HEK293 (cell line): ENCODE measurements around the gene ABLIM2.

Experiments used
- CTCF ChIA-PET: fragments of 350-600 bp; formaldehyde crosslinking; extraction: SDS; loops from one replicate; lab custom pipeline; 2021; ENCODE audit warnings: antibody characterized with exemption; lab: Yijun Ruan, JAX
- POLR2A ChIA-PET: fragments of 300-600 bp; formaldehyde crosslinking; extraction: SDS; loops from one replicate; lab custom pipeline; 2020; ENCODE audit warnings: antibody characterized with exemption, inconsistent platforms; lab: Yijun Ruan, JAX
- H3K27ac ChIP-seq: fragments of 200-500 bp; sonication (Bioruptor generic); 2 replicates; pipeline ENCODE4 v1.5.1; 2014; ENCODE audit warnings: low read depth, low read length, control low read depth, inconsistent platforms; ENCODE audit errors: extremely low read depth
- H3K36me3 ChIP-seq, 2 experiments: fragments of 200-500 bp in 1 of 2; sonication (Bioruptor generic) in 1 of 2; 1 replicate in 1 of 2; 2 replicates in 1 of 2; pipeline ENCODE4 v1.5.1; 2014 to 2017; ENCODE audit warnings: inconsistent platforms in 2 of 2, low read length in 2 of 2; ENCODE audit not compliant: control insufficient read depth in 2 of 2, insufficient read depth in 1 of 2
- H3K4me1 ChIP-seq: fragments of 200-500 bp; sonication (Bioruptor generic); 2 replicates; pipeline ENCODE4 v1.5.1; 2014; ENCODE audit warnings: mild to moderate bottlenecking, low read length, inconsistent platforms; ENCODE audit not compliant: control insufficient read depth, insufficient read depth
- H3K4me3 ChIP-seq: 2 replicates; pipeline ENCODE4 v1.5.1; 2011; ENCODE audit warnings: low read depth, mild to moderate bottlenecking, control low read depth, low read length, moderate library complexity
- H3K9me3 ChIP-seq: fragments of 200-500 bp; sonication (Bioruptor generic); 2 replicates; pipeline ENCODE4 v1.5.1; 2014; ENCODE audit warnings: low read depth, low read length, inconsistent platforms; ENCODE audit not compliant: control insufficient read depth, insufficient read depth
- BCL11A ChIP-seq: fragments of 450-650 bp; formaldehyde crosslinking; IDR thresholded peaks from 2 replicates; pipeline ENCODE4 v1.5.1; 2016; ENCODE audit warnings: low read depth, missing biosample characterization, missing genetic modification characterization
- CTCF ChIP-seq: fragments of 450-650 bp; formaldehyde crosslinking; IDR thresholded peaks from 2 replicates; pipeline ENCODE4 v1.5.1; 2016; ENCODE audit warnings: missing biosample characterization, missing genetic modification characterization
- IKZF3 ChIP-seq: fragments of 450-650 bp; IDR thresholded peaks from 2 replicates; pipeline ENCODE4 v1.5.0; 2018; ENCODE audit warnings: missing biosample characterization, mild to moderate bottlenecking, missing genetic modification characterization, moderate library complexity
- PATZ1 ChIP-seq: fragments of 450-650 bp; formaldehyde crosslinking; IDR thresholded peaks from 2 replicates; pipeline ENCODE4 v1.5.1; 2016; ENCODE audit warnings: missing biosample characterization, missing genetic modification characterization
- PRDM1 ChIP-seq: fragments of 450-650 bp; formaldehyde crosslinking; IDR thresholded peaks from 2 replicates; pipeline ENCODE4; 2016; ENCODE audit warnings: missing biosample characterization, missing genetic modification characterization
- SCRT1 ChIP-seq: fragments of 450-650 bp; formaldehyde crosslinking; IDR thresholded peaks from 2 replicates; pipeline ENCODE4 v1.5.1; 2016; ENCODE audit warnings: missing biosample characterization, missing genetic modification characterization, borderline replicate concordance
- YY2 ChIP-seq: fragments of 450-650 bp; formaldehyde crosslinking; IDR thresholded peaks from 2 replicates; pipeline ENCODE4 v1.5.1; 2016; ENCODE audit warnings: missing biosample characterization, missing genetic modification characterization
- ZBTB49 ChIP-seq: fragments of 450-650 bp; formaldehyde crosslinking; IDR thresholded peaks from 2 replicates; pipeline ENCODE4 v1.5.1; 2016; ENCODE audit warnings: missing biosample characterization, missing genetic modification characterization, low read depth
- ZFP41 ChIP-seq: fragments of 450-650 bp; formaldehyde crosslinking; IDR thresholded peaks from 2 replicates; pipeline ENCODE4 v1.5.1; 2016; ENCODE audit warnings: missing biosample characterization, missing genetic modification characterization, borderline replicate concordance
- ZFP69B ChIP-seq: fragments of 450-650 bp; formaldehyde crosslinking; IDR thresholded peaks from 2 replicates; pipeline ENCODE4 v1.5.1; 2016; ENCODE audit warnings: missing biosample characterization, missing genetic modification characterization
- ZIC2 ChIP-seq: fragments of 450-650 bp; formaldehyde crosslinking; IDR thresholded peaks from 2 replicates; pipeline ENCODE4 v1.5.1; 2016; ENCODE audit warnings: missing biosample characterization, missing genetic modification characterization
- ZNF121 ChIP-seq: fragments of 450-650 bp; formaldehyde crosslinking; IDR thresholded peaks from 2 replicates; pipeline ENCODE4 v1.5.1; 2016; ENCODE audit warnings: missing biosample characterization, missing genetic modification characterization
- ZNF138 ChIP-seq: fragments of 450-650 bp; formaldehyde crosslinking; IDR thresholded peaks from 2 replicates; pipeline ENCODE4 v1.5.1; 2016; ENCODE audit warnings: missing biosample characterization, missing genetic modification characterization, borderline replicate concordance
- ZNF2 ChIP-seq: fragments of 450-650 bp; formaldehyde crosslinking; IDR thresholded peaks from 2 replicates; pipeline ENCODE4 v1.5.1; 2016; ENCODE audit warnings: missing biosample characterization, missing genetic modification characterization
- ZNF202 ChIP-seq: fragments of 450-650 bp; formaldehyde crosslinking; IDR thresholded peaks from 2 replicates; pipeline ENCODE4 v1.5.1; 2016; ENCODE audit warnings: missing biosample characterization, missing genetic modification characterization, borderline replicate concordance
- ZNF266 ChIP-seq: fragments of 450-650 bp; formaldehyde crosslinking; IDR thresholded peaks from 2 replicates; pipeline ENCODE4 v1.5.1; 2016; ENCODE audit warnings: missing biosample characterization, missing genetic modification characterization, low read depth
- ZNF404 ChIP-seq: fragments of 450-650 bp; formaldehyde crosslinking; IDR thresholded peaks from 2 replicates; pipeline ENCODE4 v1.5.1; 2017; ENCODE audit warnings: missing biosample characterization, missing genetic modification characterization
- ZNF449 ChIP-seq: fragments of 450-650 bp; formaldehyde crosslinking; IDR thresholded peaks from 2 replicates; pipeline ENCODE4 v1.5.1; 2017; ENCODE audit warnings: missing biosample characterization, mild to moderate bottlenecking, missing genetic modification characterization, moderate library complexity
- ZNF560 ChIP-seq: fragments of 450-650 bp; formaldehyde crosslinking; IDR thresholded peaks from 2 replicates; pipeline ENCODE4 v1.5.1; 2017; ENCODE audit warnings: missing biosample characterization, missing genetic modification characterization, borderline replicate concordance
- ZNF600 ChIP-seq: fragments of 450-650 bp; formaldehyde crosslinking; IDR thresholded peaks from 2 replicates; pipeline ENCODE4 v1.5.1; 2016; ENCODE audit warnings: missing biosample characterization, missing genetic modification characterization
- ZNF626 ChIP-seq: fragments of 450-650 bp; sonication (Bioruptor Pico); formaldehyde crosslinking; IDR thresholded peaks from 2 replicates; pipeline ENCODE4 v1.5.1; 2018; ENCODE audit warnings: missing biosample characterization, missing genetic modification characterization, inconsistent platforms
- ZNF654 ChIP-seq: fragments of 450-650 bp; formaldehyde crosslinking; IDR thresholded peaks from 2 replicates; pipeline ENCODE4 v1.5.1; 2016; ENCODE audit warnings: low read depth, missing biosample characterization, missing genetic modification characterization
- ZNF670 ChIP-seq: fragments of 450-650 bp; formaldehyde crosslinking; IDR thresholded peaks from 2 replicates; pipeline ENCODE4 v1.5.1; 2016; ENCODE audit warnings: missing biosample characterization, missing genetic modification characterization, low read depth
- ZNF707 ChIP-seq: fragments of 450-650 bp; formaldehyde crosslinking; IDR thresholded peaks from 2 replicates; pipeline ENCODE4 v1.5.1; 2016; ENCODE audit warnings: missing biosample characterization, missing genetic modification characterization
- ZNF777 ChIP-seq: fragments of 450-650 bp; formaldehyde crosslinking; IDR thresholded peaks from 2 replicates; pipeline ENCODE4 v1.5.1; 2017; ENCODE audit warnings: missing biosample characterization, missing genetic modification characterization, borderline replicate concordance
- ZSCAN18 ChIP-seq: fragments of 450-650 bp; formaldehyde crosslinking; IDR thresholded peaks from 2 replicates; pipeline ENCODE4 v1.5.1; 2016; ENCODE audit warnings: missing biosample characterization, missing genetic modification characterization
- ZSCAN30 ChIP-seq: fragments of 450-650 bp; IDR thresholded peaks from 2 replicates; pipeline ENCODE4 v1.5.1; 2018; ENCODE audit warnings: missing biosample characterization, mild to moderate bottlenecking, missing genetic modification characterization, moderate library complexity

The ABLIM2 gene

GRCh38 chr4:7987148-7987989, 171.2 kb downstream of the ABLIM2 start:
- H3K27ac ChIP-seq, result no peak overlapping the region
- no peaks in the 10 kb centered on the region for H3K4me1 ChIP-seq
- H3K9me3 ChIP-seq, result no peaks in the 10 kb centered on the region
- TF ChIP-seq ZNF121 (tag by site-specific recombination) (peak; percentile 99), ZNF266 (no peak), PATZ1 (tag by site-specific recombination) (no peak), ZNF626 (no peak), ZNF600 (no peak), ZNF2 (0 out of 2 replicates have a peak, but pooled peaks have one; percentile 28), ZNF449 (tag by site-specific recombination) (no peak), ZNF777 (tag by site-specific recombination) (no peak), SCRT1 (tag by site-specific recombination) (no peak), ZNF654 (tag by site-specific recombination) (peak; percentile 89), ZNF670 (tag by site-specific recombination) (no peak), ZBTB49 (tag by site-specific recombination) (no peak), YY2 (tag by site-specific recombination) (no peak), ZNF138 (tag by site-specific recombination) (no peak), ZNF560 (tag by site-specific recombination) (no peak), IKZF3 (no peak), ZFP69B (tag by site-specific recombination) (no peak), ZNF707 (tag by site-specific recombination) (no peak), ZSCAN18 (tag by site-specific recombination) (no peak), BCL11A (no peak), CTCF (tag by site-specific recombination) (peak; percentile 53; the same call in 1 of the 2 replicates), ZFP41 (tag by site-specific recombination) (no peak), ZSCAN30 (tag by site-specific recombination) (0 out of 2 replicates have a peak, but pooled peaks have one; percentile 63), ZNF404 (no peak), PRDM1 (tag by site-specific recombination) (no peak), ZIC2 (tag by site-specific recombination) (no peak), ZNF202 (tag by site-specific recombination) (no peak)
- H3K36me3 ChIP-seq, result no peaks in the 10 kb centered on the region
- H3K4me3 ChIP-seq, result no peak overlapping the region
- ChIA-PET POLR2A (no interaction called here), CTCF (interaction anchor here (0.7 to 6.1 kb wide), 28 partner anchors 9 to 790 kb away, joined by 3 to 100 read pairs (median 4); no protein-coding TSS in a partner anchor)
